Thyroid gland (tissue), 4 donors: ENCODE measurements around the gene TRIM56. TPM values are rescaled to one million over a fixed set of nuclear protein-coding genes. Genes with fewer than 3 reads are reported as not detected.

Experiments
- DNase-seq, 2 donors: peaks; one replicate each; pipeline ENCODE4 v3.0.0-alpha.2; 2019
- H3K27ac ChIP-seq, 3 donors: fragments of 200-600 bp; sonication (generic); 1 replicate in 2 of 3; 2 replicates in 1 of 3; pipeline ENCODE4 v1.5.1; 2016 to 2019; ENCODE audit warnings: mild to moderate bottlenecking in 1 of 3, moderate library complexity in 1 of 3
- H3K27me3 ChIP-seq: fragments of 200-600 bp; sonication (generic); one replicate; pipeline ENCODE4 v1.5.1; 2019
- H3K36me3 ChIP-seq, 2 donors: fragments of 200-600 bp; sonication (generic); one replicate each; pipeline ENCODE4 v1.5.1; 2016 to 2019
- H3K4me1 ChIP-seq, 2 donors: fragments of 200-600 bp; sonication (generic); one replicate each; pipeline ENCODE4 v1.5.1; 2017 to 2019
- H3K4me3 ChIP-seq, 3 donors: fragments of 200-600 bp; sonication (generic); replicated peaks in 1 of 3; 1 replicate in 2 of 3; 2 replicates in 1 of 3; pipeline ENCODE4 v1.5.1; 2016; ENCODE audit warnings: mild to moderate bottlenecking in 1 of 3
- H3K9me3 ChIP-seq: fragments of 200-600 bp; sonication (generic); one replicate; pipeline ENCODE4 v1.5.1; 2017
- CTCF ChIP-seq, 6 experiments: fragments of 200-600 bp in 3 of 6; fragments of 450-650 bp in 3 of 6; sonication (generic) in 3 of 6; IDR thresholded peaks; one replicate each; pipeline ENCODE4 v1.5.1; 2016 to 2019; ENCODE audit warnings: antibody characterized with exemption in 6 of 6, mild to moderate bottlenecking in 2 of 6, inconsistent platforms in 1 of 6, moderate library complexity in 1 of 6
- POLR2A ChIP-seq, 2 donors: fragments of 450-650 bp; IDR thresholded peaks; one replicate each; pipeline ENCODE4 v1.6.1; 2017; ENCODE audit warnings: antibody characterized with exemption in 2 of 2, mild to moderate bottlenecking in 2 of 2, moderate library complexity in 1 of 2
- WGBS, 2 donors: methylation state at CpG; one replicate each; pipeline ENCODE4 v1.1.5; 2017; 5-methylcytosine and 5-hydroxymethylcytosine counted together
- intact Hi-C: fragments of 100-400 bp; cut with DNase I; formaldehyde crosslinking; loops from one replicate; pipeline ENCODE4 v1.15.1; 2023
- total RNA-seq, 4 donors: library from RNA; depleted of rRNA; stranded (reverse); fragments of >200 nt; gene quantifications; one replicate each; pipeline ENCODE4 v1.2.3, GENCODE V29; 2016

Gene TRIM56
- total RNA-seq, 4 donors from 2014 or later = 19.6 to 36.4 (median 28.5) TPM

- intact Hi-C loops = no loop called here
These were observed 29.2 kb downstream of the TRIM56 start for GRCh38 chr7:101114492-101114891.

GRCh38 chr7:101115215-101115614 lies 29.9 kb downstream of the TRIM56 start:
- Histone ChIP-seq H3K27me3 (no peaks in the 10 kb centered on the region), H3K9me3 (no peaks in the 10 kb centered on the region), H3K4me3 (no peak overlapping the region), H3K36me3 (no peaks in the 10 kb centered on the region), H3K27ac (no peak overlapping the region), H3K4me1 (peaks cover 0 to 9% of the 10 kb centered on the region in 2 donors)
- TF ChIP-seq CTCF (IDR thresholded peaks at IDR 0.05) = no peak
- no peak for TF ChIP-seq POLR2A (IDR thresholded peaks at IDR 0.05)
- intact Hi-C loops = no loop called here
- WGBS, 2 donors = 86 to 97% methylated on average over 3 of the region's 3 CpGs
- no peak for DNase-seq

More at GRCh38 chr7:101114492-101114891, 29.2 kb downstream of the TRIM56 start:
- TF ChIP-seq POLR2A (IDR thresholded peaks at IDR 0.05) (no peak), CTCF (IDR thresholded peaks at IDR 0.05) (no peak)
- 69% methylated on average over 7 to 8 of the region's 8 CpGs for WGBS, 2 donors
- Histone ChIP-seq H3K4me1 (peaks cover 0 to 9% of the 10 kb centered on the region in 2 donors), H3K9me3 (no peaks in the 10 kb centered on the region), H3K27ac (no peak overlapping the region), H3K4me3 (no peak overlapping the region), H3K27me3 (no peaks in the 10 kb centered on the region), H3K36me3 (no peaks in the 10 kb centered on the region)
- no peak for DNase-seq

- whole genome bisulfite sequencing, 2 donors = 70 to 79% methylated on average over 10 of the region's 10 CpGs
- no peaks in the 10 kb centered on the region for H3K36me3 ChIP-seq
- H3K27ac ChIP-seq = no peak overlapping the region
- no peaks in the 10 kb centered on the region for H3K9me3 ChIP-seq
- no peaks in the 10 kb centered on the region for H3K27me3 ChIP-seq
- H3K4me1 ChIP-seq = peaks cover 0 to 4% of the 10 kb centered on the region in 2 donors
- no peak overlapping the region for H3K4me3 ChIP-seq
- no peak for DNase-seq
- TF ChIP-seq CTCF (IDR thresholded peaks at IDR 0.05) (no peak), POLR2A (IDR thresholded peaks at IDR 0.05) (no peak)
- intact Hi-C loops = no loop called here
These were observed 31.6 kb downstream of the TRIM56 start for GRCh38 chr7:101116898-101117297.

GRCh38 chr7:101118856-101119255 lies 33.6 kb downstream of the TRIM56 start:
- H3K4me1 ChIP-seq = peaks cover 0 to 13% of the 10 kb centered on the region in 2 donors
- intact Hi-C loops = no loop called here
- no peak overlapping the region for H3K4me3 ChIP-seq
- DNase-seq = no peak
- TF ChIP-seq CTCF (IDR thresholded peaks at IDR 0.05) = no peak
- TF ChIP-seq POLR2A (IDR thresholded peaks at IDR 0.05) = no peak
- H3K27ac ChIP-seq = no peak overlapping the region
- H3K27me3 ChIP-seq = no peaks in the 10 kb centered on the region
- H3K9me3 ChIP-seq = no peaks in the 10 kb centered on the region
- H3K36me3 ChIP-seq = no peaks in the 10 kb centered on the region
- WGBS, 2 donors = 84 to 89% methylated on average over 3 of the region's 3 CpGs

- Histone ChIP-seq H3K4me3 (no peak overlapping the region), H3K36me3 (no peaks in the 10 kb centered on the region), H3K9me3 (no peaks in the 10 kb centered on the region), H3K4me1 (peaks cover 0 to 14% of the 10 kb centered on the region in 2 donors), H3K27me3 (no peaks in the 10 kb centered on the region), H3K27ac (no peak overlapping the region)
- intact Hi-C loops = no loop called here
- TF ChIP-seq CTCF (IDR thresholded peaks at IDR 0.05) = no peak
- TF ChIP-seq POLR2A (IDR thresholded peaks at IDR 0.05) = no peak
- WGBS, 2 donors = 36 to 41% methylated on average over 10 of the region's 10 CpGs
- no peak for DNase-seq
These were observed 34.6 kb downstream of the TRIM56 start for GRCh38 chr7:101119876-101120275.
